Hepatocyte (in vitro differentiated cells): ENCODE data around the gene TSPAN9.

Experiments
- EZH2 ChIP-seq: fragments of 200-600 bp; sonication (generic); IDR thresholded peaks from 2 replicates; pipeline ENCODE4 v1.6.1; 2016; ENCODE audit warnings: antibody characterized with exemption, mild to moderate bottlenecking, borderline replicate concordance
- TF ChIP-seq, protein P1 (sequence below): fragments of 200-600 bp; sonication (generic); IDR thresholded peaks from 2 replicates; pipeline ENCODE4 v1.5.1; 2016; ENCODE audit warnings: antibody characterized with exemption, mild to moderate bottlenecking; ENCODE audit not compliant: poor library complexity

DNA sequence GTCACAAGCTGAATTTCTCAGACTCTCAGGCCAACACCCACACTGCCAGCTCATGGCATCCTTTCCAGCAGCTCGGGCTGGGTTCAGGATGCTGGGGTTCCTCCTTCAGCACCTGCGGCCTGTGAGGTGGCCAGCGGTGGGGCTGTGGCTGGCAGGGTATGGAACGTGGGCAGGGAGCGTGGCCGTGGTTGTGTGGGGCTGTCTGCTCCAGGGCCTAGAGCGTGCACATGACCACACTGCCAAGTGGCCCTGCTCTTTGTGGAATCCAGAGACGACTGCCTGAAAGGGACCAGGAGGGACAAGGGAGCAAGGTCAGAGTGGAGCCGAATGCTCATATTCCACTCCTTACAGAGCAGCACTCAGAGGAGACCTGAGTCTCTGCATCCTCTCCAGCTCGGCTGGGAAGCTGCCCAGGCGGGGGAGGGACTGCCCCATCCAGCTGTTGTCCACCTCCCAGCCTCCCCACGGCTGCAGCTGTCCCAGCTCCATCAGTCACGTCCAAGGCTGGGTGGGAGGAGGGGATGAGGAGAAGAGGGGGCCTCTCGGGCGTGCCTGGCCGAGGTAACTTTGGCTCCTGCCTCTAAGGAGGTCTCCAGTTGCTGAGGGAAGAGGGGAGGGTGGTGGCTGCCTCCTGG, 71.3 kb downstream of the TSPAN9 start:
- TF ChIP-seq, protein P1, sequence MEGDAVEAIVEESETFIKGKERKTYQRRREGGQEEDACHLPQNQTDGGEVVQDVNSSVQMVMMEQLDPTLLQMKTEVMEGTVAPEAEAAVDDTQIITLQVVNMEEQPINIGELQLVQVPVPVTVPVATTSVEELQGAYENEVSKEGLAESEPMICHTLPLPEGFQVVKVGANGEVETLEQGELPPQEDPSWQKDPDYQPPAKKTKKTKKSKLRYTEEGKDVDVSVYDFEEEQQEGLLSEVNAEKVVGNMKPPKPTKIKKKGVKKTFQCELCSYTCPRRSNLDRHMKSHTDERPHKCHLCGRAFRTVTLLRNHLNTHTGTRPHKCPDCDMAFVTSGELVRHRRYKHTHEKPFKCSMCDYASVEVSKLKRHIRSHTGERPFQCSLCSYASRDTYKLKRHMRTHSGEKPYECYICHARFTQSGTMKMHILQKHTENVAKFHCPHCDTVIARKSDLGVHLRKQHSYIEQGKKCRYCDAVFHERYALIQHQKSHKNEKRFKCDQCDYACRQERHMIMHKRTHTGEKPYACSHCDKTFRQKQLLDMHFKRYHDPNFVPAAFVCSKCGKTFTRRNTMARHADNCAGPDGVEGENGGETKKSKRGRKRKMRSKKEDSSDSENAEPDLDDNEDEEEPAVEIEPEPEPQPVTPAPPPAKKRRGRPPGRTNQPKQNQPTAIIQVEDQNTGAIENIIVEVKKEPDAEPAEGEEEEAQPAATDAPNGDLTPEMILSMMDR, result no peak
- no peak for TF ChIP-seq EZH2
